GM13976 (cell line): ENCODE measurements around the gene CERS6.

Experiments used
- DNase-seq: peaks from one replicate; pipeline ENCODE4 v3.0.0; 2012; ENCODE audit warnings: low spot score
- CTCF ChIP-seq: IDR thresholded peaks from 2 replicates; pipeline ENCODE4 v1.5.1; 2012; ENCODE audit warnings: borderline replicate concordance, mild to moderate bottlenecking; ENCODE audit not compliant: insufficient read depth; ENCODE audit errors: extremely low read depth, missing control alignments, control extremely low read depth
- in situ Hi-C: fragments of 300-500 bp; cut with MboI; formaldehyde crosslinking; loops from one replicate; pipeline ENCODE4 v1.12.0; 2022; ENCODE audit warnings: low sequenced_read_pairs, mixed read lengths, inconsistent platforms; ENCODE audit not compliant: unreplicated experiment

Gene CERS6

GRCh38 chr2:168731002-168731401 is 274.9 kb downstream of the CERS6 start:
- DNase-seq = no peak
- in situ Hi-C loops = no loop called here
- no peak for TF ChIP-seq CTCF

GRCh38 chr2:168731616-168732015 is 275.5 kb downstream of the CERS6 start:
- no peak for DNase-seq
- in situ Hi-C loops = no loop called here
- no peak for TF ChIP-seq CTCF

DNA sequence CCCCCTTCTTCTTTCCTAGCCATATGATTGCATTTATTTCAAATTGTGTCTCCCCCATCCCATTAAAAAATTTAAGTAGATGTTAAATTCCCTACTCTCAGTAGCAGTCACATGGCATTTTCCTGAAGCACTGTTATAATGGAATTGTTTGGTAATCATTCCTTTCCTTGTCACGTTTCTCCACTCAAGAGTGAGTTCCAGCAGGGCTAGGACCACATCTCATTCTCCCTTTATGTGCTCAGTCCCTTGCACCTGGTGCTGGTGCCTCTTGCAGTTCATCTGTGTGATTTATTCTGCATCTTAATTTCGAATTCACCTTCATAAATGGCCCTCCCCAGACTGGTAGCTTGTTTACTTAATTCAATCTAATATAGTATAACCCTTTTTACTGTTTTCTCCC is 276.0 kb downstream of the CERS6 start:
- in situ Hi-C loops = no loop called here
- TF ChIP-seq CTCF = no peak
- DNase-seq = no peak

DNA sequence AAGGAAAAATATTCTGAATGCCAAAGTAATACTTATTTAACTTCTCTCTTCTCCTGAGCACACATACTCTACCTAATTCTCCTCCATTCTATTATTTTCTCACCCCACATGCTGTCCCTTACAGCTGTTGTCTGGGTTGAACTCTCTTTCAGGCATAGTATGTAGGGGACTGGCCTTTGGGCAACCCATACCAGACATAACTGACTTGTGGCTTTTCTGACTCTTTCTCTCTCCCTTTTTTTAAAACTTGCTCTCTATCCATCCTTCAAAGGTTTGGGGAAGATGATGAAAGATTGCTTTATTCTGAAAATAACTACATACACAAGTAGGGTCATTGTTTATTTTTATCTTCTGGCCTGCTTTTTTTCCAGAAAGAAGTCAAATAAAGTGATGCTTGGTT is 276.4 kb downstream of the CERS6 start:
- DNase-seq = no peak
- TF ChIP-seq CTCF = no peak
- in situ Hi-C loops = no loop called here

DNA sequence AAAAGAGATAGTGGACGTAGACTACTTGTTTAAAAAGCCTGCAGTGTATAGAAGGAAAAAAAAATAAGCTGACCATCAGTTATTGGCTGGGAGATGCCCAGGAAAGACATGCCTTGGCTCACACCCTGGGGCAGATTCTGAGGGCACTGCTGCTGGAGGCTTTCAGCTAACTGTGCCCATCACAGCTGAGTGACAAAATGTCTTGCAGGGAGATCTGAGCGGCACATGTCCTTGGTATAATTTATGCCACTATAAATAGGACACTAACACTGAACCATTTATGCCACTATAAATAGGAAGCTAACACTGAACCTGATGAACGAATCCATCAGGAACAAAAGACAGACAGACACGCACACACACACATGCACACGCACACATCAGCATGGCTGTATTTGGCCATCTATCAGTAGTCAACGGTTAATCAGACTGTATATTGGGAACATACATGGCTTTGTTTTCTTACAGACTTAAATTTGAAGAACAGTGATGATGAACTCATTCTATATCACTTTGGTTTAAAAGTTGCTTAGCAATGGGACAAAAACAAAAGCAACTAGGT is 278.2 kb downstream of the CERS6 start:
- no peak for DNase-seq
- in situ Hi-C loops = no loop called here
- TF ChIP-seq CTCF = no peak

- in situ Hi-C loops = no loop called here
- no peak for TF ChIP-seq CTCF
- DNase-seq = no peak
These were observed 280.8 kb downstream of the CERS6 start for GRCh38 chr2:168736649-168737445.

GRCh38 chr2:168738062-168738461 is 282.0 kb downstream of the CERS6 start:
- no peak for TF ChIP-seq CTCF
- in situ Hi-C loops = no loop called here
- no peak for DNase-seq
